DMS 273 treated with DMSO at 0.1 percent for 48 hours (cell line): ENCODE measurements around the gene RNPS1.
A peak's percentile ranks its signal among the peaks of the same experiment; 100 is the strongest.
"Not testable (repeated sequence)": the region's sequence is repeated elsewhere in the genome, so short reads cannot be mapped to it uniquely, and the experiment has no call there.

Experiments used
- DNase-seq: peaks from one replicate; lab custom pipeline; 2025; lab: John Stamatoyannopoulos, UW

The RNPS1 gene

DNA sequence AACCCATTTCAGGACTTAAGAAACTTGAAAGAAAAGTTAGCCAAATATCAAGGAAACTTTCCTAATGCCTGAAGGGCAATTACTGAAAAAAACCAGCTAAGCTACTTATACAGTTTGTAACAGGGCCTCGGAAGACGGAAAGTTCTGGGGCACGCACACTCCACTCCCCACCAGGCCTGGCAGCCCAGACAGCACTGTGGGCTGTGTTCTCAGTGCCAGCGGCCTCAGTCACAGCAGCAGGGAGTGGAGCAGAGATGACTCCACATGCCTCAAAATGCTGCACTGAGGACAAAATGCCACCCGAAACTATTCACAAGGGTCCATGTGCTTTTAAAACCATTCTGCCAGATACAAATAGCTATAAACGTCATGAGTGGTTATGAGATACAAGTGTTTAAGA, 10.2 kb downstream of the RNPS1 start:
- DNase-seq: no peak

DNA sequence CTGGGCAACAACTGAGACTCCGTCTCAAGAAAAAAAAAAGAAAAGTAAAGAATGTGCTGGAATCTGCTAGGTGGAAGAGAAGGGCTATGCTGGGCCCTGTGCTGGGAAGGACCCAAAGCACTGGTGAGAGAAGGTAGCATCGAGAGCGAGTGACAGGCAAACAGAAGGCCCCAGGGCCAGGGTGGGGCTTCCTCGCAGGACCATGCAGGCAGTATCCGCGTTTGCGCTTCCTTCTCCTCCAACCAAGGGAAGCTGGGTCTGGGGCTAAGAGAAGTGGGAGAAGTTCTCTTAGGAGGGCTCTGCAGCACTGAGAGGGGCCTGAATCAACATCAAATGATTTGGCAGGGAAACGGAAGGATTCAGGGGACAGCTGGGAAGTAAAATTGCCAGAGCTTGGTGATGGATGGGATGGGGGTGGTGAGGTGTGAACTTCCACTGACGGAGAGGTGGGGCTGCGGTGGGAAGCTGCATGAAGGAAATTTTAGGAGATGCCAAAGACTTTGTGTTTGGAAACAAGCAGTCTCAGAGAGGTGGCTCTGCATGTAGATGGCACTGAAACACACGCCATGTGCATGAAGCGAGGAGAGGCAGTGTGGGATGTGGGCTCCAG, 11.3 kb downstream of the RNPS1 start:
- DNase-seq: no peak

DNA sequence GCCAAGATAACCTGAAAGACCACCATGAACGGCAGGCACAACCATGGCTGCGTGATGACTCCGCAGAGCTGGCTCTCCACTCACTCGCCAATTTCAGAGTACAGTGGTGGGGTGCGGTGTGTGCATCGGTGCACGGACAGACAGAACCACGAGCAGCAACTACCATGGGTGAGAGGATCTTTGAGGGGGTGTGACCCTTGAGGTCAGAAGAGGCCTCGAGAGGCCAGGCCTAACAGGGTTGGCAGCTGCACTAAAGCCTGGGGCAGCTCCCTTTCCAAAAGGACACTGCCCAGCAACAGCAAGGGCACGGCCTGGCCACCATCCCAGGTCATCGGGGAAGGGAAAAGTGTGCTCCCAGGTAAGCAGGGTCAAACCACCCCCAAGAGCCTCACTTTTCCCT, 14.6 kb downstream of the RNPS1 start:
- no peak for DNase-seq

DNA sequence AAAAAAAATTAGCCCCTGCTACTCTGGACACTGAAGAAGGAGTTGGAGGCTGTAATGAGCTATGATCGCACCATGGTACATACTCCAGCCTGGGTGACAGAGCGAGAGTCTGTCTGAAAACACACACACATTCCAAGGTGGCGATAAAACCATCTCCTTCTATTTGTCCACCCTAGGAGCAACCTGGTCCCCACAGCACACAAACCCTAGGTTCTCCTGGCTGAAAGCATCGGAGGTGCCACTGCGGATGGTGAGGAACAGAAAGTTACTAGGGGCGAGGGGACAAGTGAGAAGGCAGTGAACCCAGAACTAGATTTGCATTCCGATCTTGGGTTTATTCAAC, 15.1 kb downstream of the RNPS1 start:
- no peak for DNase-seq

DNA sequence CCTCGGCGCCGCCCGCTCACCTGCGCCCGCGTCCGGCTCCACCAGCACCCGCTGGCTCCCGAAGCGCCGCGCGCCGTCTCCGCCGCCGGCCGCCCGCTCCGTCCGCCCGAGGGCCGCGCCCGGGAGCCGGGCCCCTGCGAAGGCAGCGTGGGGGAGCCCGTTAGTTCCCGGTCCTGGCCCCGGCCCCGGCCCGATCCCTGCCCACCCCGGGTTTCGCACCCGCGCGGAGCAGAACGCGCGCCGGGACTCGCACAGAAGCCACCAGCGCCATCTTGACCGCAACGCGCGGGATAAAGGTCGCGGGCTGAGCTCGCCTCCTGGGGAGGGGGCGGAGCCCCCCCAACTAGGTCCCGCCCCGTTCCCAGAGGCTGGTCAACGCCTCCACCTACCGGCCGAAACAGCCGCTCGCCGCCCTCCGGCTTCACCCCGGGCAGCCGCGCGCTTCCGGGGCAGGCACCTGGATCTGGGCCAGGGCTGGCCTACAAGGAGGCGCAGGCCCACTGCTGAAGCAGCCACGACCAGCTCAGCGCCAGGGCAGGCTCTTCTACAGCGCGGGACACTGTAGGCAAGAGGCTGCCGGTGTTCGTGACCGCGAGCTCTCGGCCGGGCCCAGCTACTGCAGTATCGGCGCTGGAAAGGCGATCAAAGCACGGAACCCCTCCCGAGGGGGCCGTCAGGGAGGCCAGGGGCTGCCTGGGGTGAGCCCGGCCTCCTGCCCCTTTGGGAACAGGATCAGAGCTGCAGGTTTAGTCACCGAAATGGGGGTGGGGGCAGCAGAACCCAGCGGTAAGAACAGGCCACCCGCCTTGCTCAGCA, 16.4 kb downstream of the RNPS1 start, which contains the start of gene ECI1:
Gene ECI1 (minus strand): TSS at position 292 of the 816 bp plus-strand sequence. CDS start 21 bp downstream, at position 271.
- DNase-seq: peak; percentile 81

DNA sequence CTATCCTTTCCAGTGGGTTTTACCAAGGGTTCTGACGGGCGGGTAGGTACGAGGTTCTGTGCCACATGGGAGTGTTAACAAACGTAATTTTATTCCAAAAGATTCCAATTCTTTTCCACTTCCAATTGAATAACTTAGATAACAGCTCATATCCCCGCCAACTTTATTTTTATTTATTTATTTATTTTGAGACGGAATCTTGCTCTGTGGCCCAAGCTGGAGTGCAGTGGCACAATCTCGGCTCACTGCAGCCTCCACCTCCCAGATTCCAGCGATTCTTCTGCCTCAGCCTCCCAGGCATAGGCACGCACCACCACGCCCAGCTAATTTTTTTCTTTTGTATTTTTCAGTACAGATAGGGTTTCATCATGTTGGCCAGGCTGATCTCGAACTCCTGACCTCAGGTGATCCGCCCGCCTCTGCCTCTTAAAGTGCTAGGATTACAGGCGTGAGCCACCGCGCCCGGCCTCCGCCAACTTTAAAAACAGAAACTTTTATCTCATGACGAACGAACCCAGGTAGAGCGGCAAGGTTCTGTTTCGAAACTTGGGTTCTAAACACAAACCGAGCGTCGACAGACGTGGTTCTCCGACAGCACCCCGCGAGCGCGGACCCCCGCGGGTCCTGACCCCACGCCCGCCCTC, 17.2 kb downstream of the RNPS1 start:
- no peak for DNase-seq

DNA sequence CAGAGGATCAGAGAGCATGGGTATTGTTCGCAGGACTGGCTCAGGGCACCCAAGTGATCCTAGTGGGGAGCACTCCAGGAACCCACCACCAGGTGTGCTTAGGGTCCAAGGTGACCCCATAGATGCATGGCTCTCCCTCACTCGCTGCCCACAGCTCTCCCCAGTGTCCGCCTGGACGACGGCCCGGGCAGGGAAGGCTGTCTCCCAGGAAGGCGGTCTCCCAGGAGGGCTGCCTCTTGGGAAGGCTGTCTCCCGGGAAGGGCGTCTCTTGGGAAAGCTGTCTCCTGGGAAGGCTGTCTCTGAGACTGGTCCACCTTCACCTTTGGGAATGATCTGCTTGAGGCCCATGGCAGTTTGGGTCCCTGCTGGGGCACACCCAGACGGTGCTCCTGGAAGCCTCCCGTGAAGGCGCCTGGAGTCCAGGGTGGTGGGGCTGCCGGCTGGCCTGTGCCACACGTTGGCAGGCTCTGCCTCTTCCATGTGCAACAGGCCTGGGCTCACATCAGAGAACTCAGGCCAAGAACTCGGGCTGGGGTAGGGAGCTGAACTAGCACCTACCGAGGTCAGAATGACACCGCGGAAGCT, 21.5 kb downstream of the RNPS1 start:
- DNase-seq: no peak

DNA sequence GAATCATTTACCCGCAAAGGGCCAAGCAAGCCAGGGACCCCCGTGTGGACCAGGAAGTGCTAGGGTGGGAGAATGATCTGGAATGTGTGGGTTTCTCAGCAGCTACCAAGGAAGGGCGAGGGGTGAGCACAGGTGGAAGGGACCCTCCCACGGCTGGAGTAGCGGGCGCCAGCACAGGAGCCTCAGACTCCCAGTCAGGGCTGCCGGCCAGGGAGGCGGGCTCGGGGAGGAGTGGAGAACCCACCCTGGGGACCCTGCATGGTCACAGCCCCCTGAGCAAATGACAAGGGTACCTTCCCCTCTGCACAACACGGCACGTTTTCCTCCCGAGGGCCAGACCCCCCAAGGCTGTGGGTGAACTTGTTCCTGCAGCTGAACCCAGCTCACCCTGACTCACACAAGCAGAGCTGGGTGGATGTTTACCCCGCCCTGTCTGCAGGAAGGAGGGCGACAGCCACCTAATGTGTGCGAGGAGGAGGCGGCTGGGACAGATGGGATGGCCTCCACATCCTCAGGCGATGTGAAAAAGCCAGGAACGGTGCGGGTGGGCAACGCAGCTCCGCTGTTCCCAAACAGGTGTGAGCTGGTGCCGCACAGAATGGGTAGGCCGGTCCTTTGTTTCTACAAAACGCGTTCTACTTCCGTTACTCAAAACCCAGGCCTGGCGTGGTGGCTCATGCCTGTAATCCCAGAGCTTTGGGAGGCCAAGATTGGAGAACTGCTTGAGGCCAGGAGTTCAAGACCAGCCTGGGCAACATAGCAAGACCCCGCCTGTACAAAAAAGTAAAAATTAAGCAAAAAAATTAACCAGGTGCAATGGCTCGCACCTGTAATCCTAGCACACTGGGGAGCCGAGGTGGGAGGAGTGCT, 22.8 kb downstream of the RNPS1 start:
- no peak for DNase-seq

DNA sequence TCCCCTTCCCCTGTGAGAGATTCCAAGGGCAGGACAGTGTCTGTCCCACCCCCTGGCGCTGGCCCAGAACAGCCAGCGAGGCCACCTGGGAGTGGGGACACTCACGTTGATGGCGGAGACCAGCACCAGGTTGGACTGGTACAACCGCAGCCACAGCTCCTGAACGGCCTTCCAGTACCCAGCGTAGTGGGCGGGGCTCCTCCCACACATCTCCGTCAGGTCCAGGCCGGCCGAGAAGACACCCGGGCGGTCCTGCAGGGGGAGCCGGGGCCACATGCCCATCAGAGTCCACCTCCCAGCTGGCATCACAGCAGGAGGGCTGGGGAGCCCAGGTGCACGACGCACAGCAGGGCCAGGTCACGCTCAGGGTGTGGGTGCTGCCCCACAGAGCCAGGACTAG, 23.6 kb downstream of the RNPS1 start:
- no peak for DNase-seq

DNA sequence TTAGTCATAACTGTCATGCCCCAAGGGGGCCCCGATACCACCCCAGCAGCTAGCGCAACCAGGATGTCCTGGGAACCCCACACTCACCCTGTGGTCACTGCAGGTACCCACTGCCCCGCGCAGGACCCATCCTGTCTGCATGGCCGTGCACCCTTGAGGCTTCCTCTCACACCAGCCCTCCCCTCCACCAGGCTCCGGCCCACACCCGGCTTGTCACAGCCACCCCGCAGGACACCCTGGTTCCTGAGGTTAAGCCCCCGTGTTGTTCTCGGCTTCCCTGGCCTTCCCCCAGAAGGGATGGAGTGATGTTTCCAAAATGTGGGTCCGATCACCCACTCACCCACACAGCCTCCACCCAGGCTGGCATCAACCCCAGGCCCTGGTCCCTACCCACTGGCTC, 24.1 kb downstream of the RNPS1 start:
- DNase-seq: no peak

DNA sequence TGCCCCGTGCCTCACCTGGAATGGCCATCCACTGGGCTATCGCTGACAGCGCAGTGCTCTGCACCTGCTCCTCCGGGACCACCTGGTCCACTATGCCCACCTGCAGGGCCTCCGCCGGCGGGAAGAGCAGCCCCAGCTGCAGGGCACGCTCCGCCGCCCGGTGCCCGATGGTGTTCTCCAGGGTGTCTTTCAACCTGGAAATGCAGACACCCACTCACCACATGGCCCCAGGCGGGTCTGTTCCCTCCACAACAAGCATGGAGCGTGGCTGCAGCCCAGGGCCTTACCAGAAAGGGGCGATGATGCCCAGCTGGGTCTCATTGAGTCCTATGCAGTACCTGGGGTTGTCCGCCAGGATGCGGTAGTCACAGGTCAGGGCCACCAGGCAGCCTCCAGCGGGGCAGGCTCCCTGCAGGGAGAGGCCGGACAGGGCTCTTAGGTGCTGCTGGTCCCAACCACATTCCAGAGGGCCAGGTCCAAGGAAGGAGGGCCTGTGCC, 24.8 kb downstream of the RNPS1 start:
- DNase-seq: no peak

DNA sequence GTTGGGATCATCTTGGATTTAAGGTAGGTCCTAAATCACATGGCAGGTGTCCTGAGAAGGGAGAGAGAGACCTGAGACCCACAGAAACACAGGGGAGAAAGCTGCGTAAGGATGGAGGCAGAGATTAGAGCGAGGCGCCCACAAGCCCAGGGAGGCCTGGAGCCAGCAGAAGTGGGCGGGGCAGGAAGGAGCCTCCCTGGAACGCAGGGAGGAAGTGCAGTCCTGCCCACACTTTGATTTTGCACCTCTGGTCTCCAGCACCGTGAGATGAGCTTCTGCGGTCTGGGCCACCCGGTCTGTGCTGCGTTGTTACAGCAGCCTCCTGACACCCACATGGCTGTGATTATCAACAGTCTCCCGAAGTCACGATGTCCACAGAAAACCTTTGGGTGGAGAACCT, 25.3 kb downstream of the RNPS1 start:
- DNase-seq: no peak

DNA sequence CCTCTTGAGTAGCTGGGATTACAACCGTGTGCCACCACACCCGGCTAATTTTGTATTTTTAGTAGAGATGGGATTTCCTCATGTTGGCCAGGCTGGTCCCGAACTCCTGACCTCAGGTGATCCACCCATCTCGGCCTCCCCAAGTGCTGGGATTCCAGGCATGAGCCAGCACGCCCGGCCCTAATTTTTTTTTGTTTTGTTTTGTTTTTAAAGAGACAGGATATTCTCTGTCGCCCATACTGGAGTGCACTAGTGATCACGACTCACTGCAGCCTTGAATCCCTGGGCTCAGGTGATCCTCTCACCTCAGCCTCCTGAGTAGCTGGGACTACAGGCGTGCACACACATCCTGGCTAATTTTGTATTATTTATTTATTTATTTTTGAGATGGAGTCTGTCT, 27.6 kb downstream of the RNPS1 start:
- DNase-seq: not testable (repeated sequence)

DNA sequence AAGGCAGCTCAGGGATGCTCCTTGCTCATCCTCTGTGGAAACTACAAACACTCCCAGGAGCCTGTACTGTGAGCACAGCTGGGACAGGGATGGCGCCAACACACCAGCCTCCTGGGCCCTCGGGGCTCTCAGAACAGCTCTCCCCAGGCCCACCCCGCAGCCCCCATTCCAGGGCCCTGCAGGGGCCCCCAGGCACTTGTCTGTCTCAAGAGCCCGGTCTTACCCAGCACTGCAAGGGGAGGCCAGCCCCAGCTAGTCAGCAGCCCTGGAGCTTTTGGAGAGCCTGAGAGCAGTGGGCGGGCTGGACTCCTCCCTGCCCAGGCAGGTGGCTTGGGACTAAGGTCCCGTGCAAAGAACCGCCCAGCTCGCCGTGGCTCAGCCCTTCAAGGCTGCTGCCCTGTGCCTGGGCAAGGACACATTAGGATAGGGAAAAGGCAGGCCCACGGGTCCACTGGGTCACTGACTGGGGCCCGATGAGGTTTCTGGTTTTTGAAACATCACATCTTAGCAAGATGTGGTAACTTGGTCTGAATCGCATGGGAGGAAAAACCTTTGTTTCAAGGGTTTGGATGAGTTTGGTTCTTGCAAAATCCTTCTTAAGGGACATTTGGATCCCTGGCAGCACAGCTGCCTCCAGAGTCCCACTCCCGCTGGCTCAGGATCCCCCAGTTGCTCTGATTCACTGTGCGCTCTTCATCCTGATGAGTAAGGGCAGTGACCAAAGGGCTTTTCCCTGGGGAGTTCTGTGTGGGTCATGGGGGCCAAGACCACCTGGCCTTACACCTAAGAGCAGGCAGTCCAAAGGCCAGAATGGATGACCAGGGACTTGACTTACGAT, 28.9 kb downstream of the RNPS1 start:
- DNase-seq: no peak

DNA sequence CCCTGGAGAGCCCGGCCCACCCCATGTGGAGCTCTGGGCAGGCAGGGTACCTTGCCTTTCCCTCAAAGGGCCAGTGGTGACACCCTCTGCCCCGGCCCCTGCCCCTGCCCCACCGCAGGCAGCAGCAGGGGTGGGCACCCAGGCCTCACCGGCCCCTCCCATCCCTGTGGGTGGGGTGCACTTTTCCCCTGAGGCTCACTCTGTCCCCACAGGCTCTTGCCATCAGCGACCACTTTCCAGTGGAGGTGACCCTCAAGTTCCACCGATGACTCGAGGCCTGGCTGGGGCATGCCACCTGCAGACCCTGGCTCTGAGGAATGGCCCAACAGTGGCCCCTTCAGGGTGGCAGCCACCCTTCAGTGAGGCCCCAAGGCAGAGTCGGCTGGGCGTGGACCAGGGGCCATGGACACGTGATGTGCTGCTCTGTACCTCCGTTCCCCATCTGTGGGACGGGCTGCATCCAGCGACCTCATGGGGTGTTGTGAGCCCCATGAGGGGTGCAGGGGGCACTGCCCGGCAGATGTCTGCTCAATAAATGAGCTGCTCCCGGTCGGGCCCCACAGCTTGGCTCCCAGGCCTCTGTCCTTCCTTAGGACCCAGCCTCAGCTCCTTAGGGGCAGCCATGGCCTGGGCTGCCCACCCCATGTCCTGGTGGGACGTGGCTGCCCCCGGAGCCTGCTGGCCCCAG, 29.6 kb downstream of the RNPS1 start:
- no peak for DNase-seq

DNA sequence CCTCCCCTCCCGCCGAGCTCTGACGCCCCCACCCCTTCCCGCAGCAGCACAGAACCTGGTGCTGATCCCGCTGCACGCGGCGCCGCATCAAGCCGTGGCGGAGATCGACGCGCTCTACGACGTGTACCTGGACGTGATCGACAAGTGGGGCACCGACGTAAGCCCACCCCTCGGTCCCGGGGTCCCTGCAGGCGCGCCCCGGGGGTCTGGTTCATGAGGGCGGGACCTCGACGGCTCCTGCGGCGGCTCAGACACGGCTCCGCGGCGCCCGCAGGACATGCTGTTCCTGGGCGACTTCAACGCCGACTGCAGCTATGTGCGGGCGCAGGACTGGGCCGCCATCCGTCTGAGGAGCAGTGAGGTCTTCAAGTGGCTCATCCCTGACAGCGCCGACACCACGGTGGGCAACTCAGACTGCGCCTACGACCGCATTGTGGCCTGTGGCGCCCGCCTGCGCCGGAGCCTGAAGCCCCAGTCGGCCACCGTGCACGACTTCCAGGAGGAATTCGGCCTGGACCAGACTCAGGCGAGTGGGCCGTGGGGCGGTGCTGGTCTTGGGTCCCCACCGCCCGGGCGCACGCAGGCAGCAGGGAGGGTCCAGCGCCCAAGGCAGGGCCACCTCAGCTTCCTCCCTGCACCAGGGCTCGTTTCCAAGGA, 30.3 kb downstream of the RNPS1 start:
- no peak for DNase-seq

DNA sequence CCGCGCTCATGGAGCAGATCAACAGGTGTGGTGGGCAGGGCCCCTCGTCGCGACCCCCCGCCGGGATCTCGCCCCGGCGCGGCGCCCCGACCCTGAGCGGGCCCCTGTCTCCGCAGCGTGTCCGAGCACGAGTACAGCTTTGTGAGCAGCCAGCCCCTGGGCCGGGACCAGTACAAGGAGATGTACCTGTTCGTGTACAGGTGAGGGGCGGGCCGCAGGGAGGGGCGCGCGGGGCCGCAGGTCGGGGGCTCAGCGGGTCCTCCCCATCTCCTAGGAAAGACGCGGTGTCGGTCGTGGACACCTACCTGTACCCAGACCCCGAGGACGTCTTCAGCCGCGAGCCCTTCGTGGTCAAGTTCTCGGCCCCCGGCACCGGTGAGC, 30.8 kb downstream of the RNPS1 start:
- no peak for DNase-seq

DNA sequence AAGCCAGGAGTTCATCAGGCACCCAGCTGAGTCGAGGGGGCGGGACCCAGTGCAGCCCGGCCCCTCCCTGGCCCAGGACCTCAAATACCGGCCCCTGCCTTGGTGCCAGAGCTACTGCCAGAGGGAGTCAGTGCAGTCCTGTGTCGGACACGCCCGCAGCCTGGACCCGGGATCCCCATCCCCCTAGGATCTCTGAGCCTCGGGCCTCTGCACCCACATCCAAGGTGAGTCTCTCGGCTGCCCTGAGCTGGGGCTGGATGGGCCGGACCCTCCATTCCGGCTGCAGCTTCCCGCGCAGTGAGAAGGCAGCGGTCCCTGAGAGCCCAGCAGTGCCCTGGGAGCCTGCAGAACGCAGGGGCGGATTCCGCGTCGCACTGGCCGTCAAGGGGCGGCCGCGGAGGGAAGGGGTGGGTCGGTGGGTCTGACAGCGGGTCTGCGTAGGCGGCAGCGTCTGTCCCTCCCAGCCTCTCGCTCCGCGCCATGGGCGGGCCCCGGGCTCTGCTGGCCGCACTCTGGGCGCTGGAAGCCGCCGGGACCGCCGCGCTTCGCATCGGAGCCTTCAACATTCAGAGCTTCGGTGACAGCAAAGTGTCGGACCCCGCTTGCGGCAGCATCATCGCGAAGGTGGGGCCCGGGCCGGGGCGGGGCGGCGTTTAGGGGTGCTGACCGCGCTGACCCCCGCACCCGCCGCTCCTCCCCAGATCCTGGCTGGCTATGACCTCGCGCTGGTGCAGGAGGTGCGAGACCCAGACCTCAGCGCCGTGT, 31.4 kb downstream of the RNPS1 start, which contains the start of gene DNASE1L2:
Gene DNASE1L2 (plus strand): TSS at position 108 of the 765 bp plus-strand sequence. CDS start 373 bp downstream, at position 481.
- peak; percentile 26 for DNase-seq
